Measurements from ENCODE around the gene SPDYE16. TPM values are rescaled to one million over a fixed set of nuclear protein-coding genes. Genes with fewer than 3 reads are reported as not detected.
"Not testable (repeated sequence)": the region's sequence is repeated elsewhere in the genome, so short reads cannot be mapped to it uniquely, and the experiment has no call there.

Gene SPDYE16, protein sequence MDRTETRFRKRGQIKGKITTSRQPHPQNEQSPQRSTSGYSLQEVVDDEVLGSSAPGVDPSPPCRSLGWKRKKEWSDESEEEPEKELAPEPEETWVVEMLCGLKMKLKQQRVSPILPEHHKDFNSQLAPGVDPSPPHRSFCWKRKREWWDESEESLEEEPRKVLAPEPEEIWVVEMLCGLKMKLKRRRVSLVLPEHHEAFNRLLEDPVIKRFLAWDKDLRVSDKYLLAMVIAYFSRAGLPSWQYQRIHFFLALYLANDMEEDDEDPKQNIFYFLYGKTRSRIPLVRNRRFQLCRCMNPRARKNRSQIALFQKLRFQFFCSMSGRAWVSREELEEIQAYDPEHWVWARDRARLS
- total RNA-seq (under 1 TPM; 0.17 to 0.28 TPM), polyA plus RNA-seq (under 1 TPM; 0.05 to 0.50 TPM)

- not testable (repeated sequence) for H3K27me3 ChIP-seq (ENCODE audit: control insufficient read depth in 4 of 4, insufficient read depth in 4 of 4, low read length in 3 of 4); H3K9me3 ChIP-seq (ENCODE audit: control insufficient read depth in 4 of 4, low read length in 3 of 4)
- no CpG with 5 or more reads among the region's 8 CpGs for WGBS
These were observed at the start of gene SPDYE16 for GRCh38 chr7:76543197-76543596. TSS of gene SPDYE16 (minus strand) at chr7:76543297. CDS start at chr7:76541459, 1,838 bp downstream.

DNA sequence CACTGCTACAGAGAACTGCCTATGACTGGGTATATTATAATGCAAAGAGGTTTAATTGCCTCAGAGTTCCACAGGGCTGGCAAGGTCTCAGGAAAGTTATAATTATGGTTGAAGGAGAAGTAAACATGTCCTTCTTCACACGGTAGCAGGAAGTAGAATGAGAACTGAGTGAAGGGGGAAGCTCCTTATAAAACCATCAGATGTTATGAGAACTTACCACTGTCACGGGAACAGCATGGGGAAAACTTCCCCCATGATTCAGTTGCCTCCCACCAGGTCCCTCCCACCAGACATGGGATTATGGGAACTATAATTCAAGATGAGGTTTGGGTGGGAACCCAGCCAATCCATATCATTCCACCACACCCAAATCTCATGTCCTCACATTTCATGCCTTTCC lies 49.6 kb upstream of the SPDYE16 start:
- H3K4me3 ChIP-seq (ENCODE audit: low read depth in 1 of 3, low read length in 3 of 3); H3K36me3 ChIP-seq (ENCODE audit: control insufficient read depth in 4 of 4, insufficient read depth in 3 of 4, low read depth in 1 of 4, low read length in 3 of 4); H3K9ac ChIP-seq (ENCODE audit: low read depth in 1 of 2, low read length in 2 of 2); H3K4me1 ChIP-seq (ENCODE audit: control insufficient read depth in 4 of 4, insufficient read depth in 4 of 4, low read length in 3 of 4); DNase-seq (ENCODE audit: low spot score); H3K27ac ChIP-seq (ENCODE audit: low read depth in 1 of 2, low read length in 2 of 2); H3K27me3 ChIP-seq (ENCODE audit: control insufficient read depth in 4 of 4, insufficient read depth in 4 of 4, low read length in 3 of 4); H3K9me3 ChIP-seq (ENCODE audit: control insufficient read depth in 4 of 4, low read length in 3 of 4): not testable (repeated sequence)
- WGBS: 75% methylated on average over 2 of the region's 2 CpGs

More at GRCh38 chr7:76543197-76543596, at the start of gene SPDYE16:
- H3K4me3 ChIP-seq (ENCODE audit: low read depth in 1 of 3, low read length in 3 of 3); H3K36me3 ChIP-seq (ENCODE audit: control insufficient read depth in 4 of 4, insufficient read depth in 3 of 4, low read depth in 1 of 4, low read length in 3 of 4); H3K27ac ChIP-seq (ENCODE audit: low read depth in 1 of 2, low read length in 2 of 2); H3K4me1 ChIP-seq (ENCODE audit: control insufficient read depth in 4 of 4, insufficient read depth in 4 of 4, low read length in 3 of 4); H3K9ac ChIP-seq (ENCODE audit: low read depth in 1 of 2, low read length in 2 of 2); DNase-seq (ENCODE audit: low spot score): not testable (repeated sequence)

GRCh38 chr7:76591602-76592304 lies 48.7 kb upstream of the SPDYE16 start:
- H3K4me1 ChIP-seq (ENCODE audit: control insufficient read depth in 4 of 4, insufficient read depth in 4 of 4, low read length in 3 of 4); DNase-seq (ENCODE audit: low spot score): not testable (repeated sequence)

DNA sequence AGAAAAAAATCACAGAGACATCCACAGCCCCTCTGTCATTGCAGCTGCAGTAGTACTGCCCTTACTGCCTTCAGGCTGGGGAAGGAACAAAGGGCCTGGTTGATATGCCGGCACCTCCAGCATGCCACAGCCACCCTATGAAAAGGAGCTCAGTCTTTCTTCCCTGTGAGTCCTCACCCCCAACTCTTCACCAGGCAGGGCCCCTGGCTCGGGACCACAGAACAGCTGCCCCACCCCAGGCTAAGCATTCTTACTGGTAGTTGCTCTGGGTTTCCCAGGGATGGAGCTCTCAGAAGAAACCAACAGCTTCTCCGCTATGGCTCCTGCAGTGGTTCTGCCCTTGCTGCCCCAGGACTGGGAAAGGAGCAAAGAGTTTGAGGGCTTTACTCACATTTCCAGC lies 47.9 kb upstream of the SPDYE16 start:
- H3K27me3 ChIP-seq (ENCODE audit: control insufficient read depth in 4 of 4, insufficient read depth in 4 of 4, low read length in 3 of 4); H3K36me3 ChIP-seq (ENCODE audit: control insufficient read depth in 4 of 4, insufficient read depth in 3 of 4, low read depth in 1 of 4, low read length in 3 of 4); H3K4me1 ChIP-seq (ENCODE audit: control insufficient read depth in 4 of 4, insufficient read depth in 4 of 4, low read length in 3 of 4); H3K4me3 ChIP-seq (ENCODE audit: low read depth in 1 of 3, low read length in 3 of 3); H3K9ac ChIP-seq (ENCODE audit: low read depth in 1 of 2, low read length in 2 of 2); H3K9me3 ChIP-seq (ENCODE audit: control insufficient read depth in 4 of 4, low read length in 3 of 4); H3K27ac ChIP-seq (ENCODE audit: low read depth in 1 of 2, low read length in 2 of 2); DNase-seq (ENCODE audit: low spot score): not testable (repeated sequence)
- 98% methylated on average over 3 of the region's 3 CpGs for WGBS

More at GRCh38 chr7:76591602-76592304, 48.7 kb upstream of the SPDYE16 start:
- not testable (repeated sequence) for H3K4me3 ChIP-seq (ENCODE audit: low read depth in 1 of 3, low read length in 3 of 3); H3K9ac ChIP-seq (ENCODE audit: low read depth in 1 of 2, low read length in 2 of 2); H3K9me3 ChIP-seq (ENCODE audit: control insufficient read depth in 4 of 4, low read length in 3 of 4); H3K27ac ChIP-seq (ENCODE audit: low read depth in 1 of 2, low read length in 2 of 2); H3K27me3 ChIP-seq (ENCODE audit: control insufficient read depth in 4 of 4, insufficient read depth in 4 of 4, low read length in 3 of 4); H3K36me3 ChIP-seq (ENCODE audit: control insufficient read depth in 4 of 4, insufficient read depth in 3 of 4, low read depth in 1 of 4, low read length in 3 of 4)
- 74% methylated on average over 2 of the region's 2 CpGs for WGBS

DNA sequence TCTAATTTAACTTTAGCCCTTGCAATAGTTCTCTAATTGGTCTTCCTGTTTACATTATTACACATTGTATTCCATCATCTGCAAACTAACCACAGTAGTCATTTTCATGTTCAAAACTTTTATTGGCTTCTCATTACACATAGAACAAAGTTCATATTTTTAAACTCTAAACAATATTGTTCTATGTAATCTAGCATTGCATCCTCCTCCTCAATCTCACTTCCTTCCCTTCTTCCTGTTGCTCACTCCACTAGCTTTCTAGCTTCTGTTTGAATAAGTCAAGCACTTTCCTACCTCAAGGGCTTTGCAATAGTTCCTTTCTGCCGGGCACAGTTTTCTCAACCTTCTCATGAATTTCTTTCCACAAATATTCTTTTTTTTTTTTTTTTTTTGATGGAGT lies 45.5 kb upstream of the SPDYE16 start:
- H3K27ac ChIP-seq (ENCODE audit: low read depth in 1 of 2, low read length in 2 of 2); DNase-seq (ENCODE audit: low spot score); H3K4me3 ChIP-seq (ENCODE audit: low read depth in 1 of 3, low read length in 3 of 3); H3K9me3 ChIP-seq (ENCODE audit: control insufficient read depth in 4 of 4, low read length in 3 of 4); H3K9ac ChIP-seq (ENCODE audit: low read depth in 1 of 2, low read length in 2 of 2); H3K4me1 ChIP-seq (ENCODE audit: control insufficient read depth in 4 of 4, insufficient read depth in 4 of 4, low read length in 3 of 4); H3K27me3 ChIP-seq (ENCODE audit: control insufficient read depth in 4 of 4, insufficient read depth in 4 of 4, low read length in 3 of 4); H3K36me3 ChIP-seq (ENCODE audit: control insufficient read depth in 4 of 4, insufficient read depth in 3 of 4, low read depth in 1 of 4, low read length in 3 of 4): not testable (repeated sequence)
- no CpG with 5 or more reads among the region's 1 CpG for WGBS

DNA sequence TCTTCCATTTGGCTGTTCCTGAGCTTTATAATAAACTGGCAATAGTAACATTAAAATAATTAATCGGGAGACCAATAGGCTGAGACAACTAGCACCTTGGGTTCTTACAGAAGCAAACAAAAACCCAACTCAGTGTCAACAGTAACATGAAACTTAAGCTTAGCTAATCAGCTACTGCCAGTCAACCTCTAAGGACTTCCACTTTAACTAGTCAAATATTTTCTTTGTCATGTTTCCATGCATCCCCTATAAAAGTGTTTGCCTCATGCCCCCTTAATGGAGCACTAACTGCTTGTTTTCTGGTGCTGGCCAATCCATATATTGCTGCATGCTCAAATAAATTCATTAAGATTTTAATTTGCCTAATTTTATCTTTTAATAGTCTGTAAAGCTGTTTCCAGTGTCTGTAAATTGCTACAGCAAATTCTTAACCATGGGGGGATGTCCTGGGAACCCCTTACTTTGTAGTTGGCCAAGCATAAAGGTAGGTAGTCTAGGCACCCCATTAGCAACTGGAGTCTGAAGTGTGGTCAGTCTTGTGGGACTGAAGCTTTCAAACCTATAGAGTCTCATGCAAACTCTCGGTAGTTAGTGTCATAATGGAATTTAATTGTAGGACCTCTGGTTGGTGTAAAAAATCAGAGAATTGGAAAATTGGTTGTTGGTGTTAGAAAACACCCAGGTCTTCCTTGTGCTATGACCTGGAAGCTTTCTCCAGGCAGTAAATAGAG lies 43.7 kb upstream of the SPDYE16 start:
- 71% methylated on average over 2 of the region's 2 CpGs for WGBS
- not testable (repeated sequence) for H3K36me3 ChIP-seq (ENCODE audit: control insufficient read depth in 4 of 4, insufficient read depth in 3 of 4, low read depth in 1 of 4, low read length in 3 of 4); H3K4me3 ChIP-seq (ENCODE audit: low read depth in 1 of 3, low read length in 3 of 3); H3K9me3 ChIP-seq (ENCODE audit: control insufficient read depth in 4 of 4, low read length in 3 of 4); H3K9ac ChIP-seq (ENCODE audit: low read depth in 1 of 2, low read length in 2 of 2); H3K27me3 ChIP-seq (ENCODE audit: control insufficient read depth in 4 of 4, insufficient read depth in 4 of 4, low read length in 3 of 4); H3K4me1 ChIP-seq (ENCODE audit: control insufficient read depth in 4 of 4, insufficient read depth in 4 of 4, low read length in 3 of 4); H3K27ac ChIP-seq (ENCODE audit: low read depth in 1 of 2, low read length in 2 of 2); DNase-seq (ENCODE audit: low spot score)
